Subcutaneous abdominal adipose tissue (tissue), 5 donors: Measurements from ENCODE around the gene VWA7.

Experiments used
- H3K27ac ChIP-seq: one replicate; pipeline ENCODE4 v1.7.0; 2013; ENCODE audit warnings: low read depth, mild to moderate bottlenecking, inconsistent platforms, low read length, moderate library complexity
- H3K27me3 ChIP-seq, 5 donors: one replicate each; pipeline ENCODE4 v1.7.0; 2013; ENCODE audit warnings: low read length in 5 of 5, inconsistent platforms in 1 of 5; ENCODE audit not compliant: control insufficient read depth in 5 of 5, insufficient read depth in 4 of 5
- H3K36me3 ChIP-seq, 5 donors: one replicate each; pipeline ENCODE4 v1.7.0; 2013; ENCODE audit warnings: low read length in 5 of 5; ENCODE audit not compliant: control insufficient read depth in 5 of 5, insufficient read depth in 5 of 5
- H3K4me1 ChIP-seq, 5 donors: one replicate each; pipeline ENCODE4 v1.7.0; 2013; ENCODE audit warnings: low read length in 5 of 5, mild to moderate bottlenecking in 3 of 5, moderate library complexity in 1 of 5; ENCODE audit not compliant: control insufficient read depth in 5 of 5, insufficient read depth in 5 of 5
- H3K4me3 ChIP-seq, 5 donors: one replicate each; pipeline ENCODE4 v1.7.0; 2013; ENCODE audit warnings: low read length in 5 of 5, low read depth in 1 of 5
- H3K9ac ChIP-seq, 5 donors: one replicate each; pipeline ENCODE4 v1.7.0; 2013; ENCODE audit warnings: low read length in 5 of 5, mild to moderate bottlenecking in 4 of 5, moderate library complexity in 3 of 5
- H3K9me3 ChIP-seq, 5 donors: one replicate each; pipeline ENCODE4 v1.7.0; 2013; ENCODE audit warnings: low read length in 5 of 5; ENCODE audit not compliant: control insufficient read depth in 5 of 5
- donor health status: healthy.
- donor health status: healthy.
- donor health status: healthy.
- donor health status: healthy.
- donor health status: healthy.

VWA7 gene

DNA sequence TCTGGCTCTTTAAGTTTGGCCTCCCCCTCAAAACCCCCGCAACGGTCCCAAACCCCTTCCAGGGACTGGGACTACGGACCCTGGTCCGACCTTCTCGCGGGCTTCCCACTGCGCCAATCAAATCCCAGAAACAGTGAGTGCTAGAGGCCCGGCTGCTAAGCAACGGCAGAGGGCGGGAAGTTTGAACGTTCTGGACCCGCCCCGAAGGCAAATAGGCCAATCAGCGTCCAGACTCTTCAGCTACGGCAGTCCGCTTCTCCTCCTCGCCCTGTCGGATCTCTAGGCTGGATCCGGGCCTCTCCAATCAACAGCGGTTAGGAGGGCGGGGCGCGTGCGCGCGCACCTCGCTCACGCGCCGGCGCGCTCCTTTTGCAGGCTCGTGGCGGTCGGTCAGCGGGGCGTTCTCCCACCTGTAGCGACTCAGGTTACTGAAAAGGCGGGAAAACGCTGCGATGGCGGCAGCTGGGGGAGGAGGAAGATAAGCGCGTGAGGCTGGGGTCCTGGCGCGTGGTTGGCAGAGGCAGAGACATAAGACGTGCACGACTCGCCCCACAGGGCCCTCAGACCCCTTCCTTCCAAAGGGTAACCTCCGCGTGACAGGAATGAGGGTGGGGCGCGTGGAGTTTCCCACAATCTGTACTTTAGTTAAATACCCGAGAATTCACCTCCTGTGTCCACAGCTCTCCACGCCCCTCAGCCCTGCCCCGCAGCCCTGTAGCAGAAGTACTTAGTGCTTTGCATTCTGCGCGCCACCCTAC lies 37.3 kb downstream of the VWA7 start, which contains the start of gene MSH5:
Gene MSH5, plus strand, starts transcription at position 367 of the 758 bp plus-strand sequence. CDS start 462 bp downstream, outside the sequence.
- Histone ChIP-seq H3K27ac (peak within 1 kb of the TSS; percentile 49), H3K27me3 (no peaks in the 10 kb centered on the region), H3K4me3 (peak within 1 kb of the TSS; percentile 80 to 94 (median 85)), H3K9ac (peak within 1 kb of the TSS; percentile 68 to 86 (median 76)), H3K4me1 (peaks cover 4 to 68% (median 49%) of the 10 kb centered on the region in 5 donors), H3K9me3 (no peaks in the 10 kb centered on the region), H3K36me3 (no peaks in the 10 kb centered on the region)

- peaks cover 9 to 84% (median 64%) of the 10 kb centered on the region in 5 donors for H3K4me1 ChIP-seq
- H3K36me3 ChIP-seq = peaks cover 0 to 13% (median 10%) of the 10 kb centered on the region in 5 donors
- H3K9ac ChIP-seq = peak overlapping the region in 4 of 5 donors; percentile 21 to 48 (median 34)
- peak overlapping the region; percentile 100 for H3K27ac ChIP-seq
- H3K4me3 ChIP-seq = peak overlapping the region in 4 of 5 donors; percentile 19 to 97 (median 32)
- H3K9me3 ChIP-seq = no peaks in the 10 kb centered on the region
- H3K27me3 ChIP-seq = no peaks in the 10 kb centered on the region
Measured at GRCh38 chr6:31737991-31738979, 38.8 kb downstream of the VWA7 start.

DNA sequence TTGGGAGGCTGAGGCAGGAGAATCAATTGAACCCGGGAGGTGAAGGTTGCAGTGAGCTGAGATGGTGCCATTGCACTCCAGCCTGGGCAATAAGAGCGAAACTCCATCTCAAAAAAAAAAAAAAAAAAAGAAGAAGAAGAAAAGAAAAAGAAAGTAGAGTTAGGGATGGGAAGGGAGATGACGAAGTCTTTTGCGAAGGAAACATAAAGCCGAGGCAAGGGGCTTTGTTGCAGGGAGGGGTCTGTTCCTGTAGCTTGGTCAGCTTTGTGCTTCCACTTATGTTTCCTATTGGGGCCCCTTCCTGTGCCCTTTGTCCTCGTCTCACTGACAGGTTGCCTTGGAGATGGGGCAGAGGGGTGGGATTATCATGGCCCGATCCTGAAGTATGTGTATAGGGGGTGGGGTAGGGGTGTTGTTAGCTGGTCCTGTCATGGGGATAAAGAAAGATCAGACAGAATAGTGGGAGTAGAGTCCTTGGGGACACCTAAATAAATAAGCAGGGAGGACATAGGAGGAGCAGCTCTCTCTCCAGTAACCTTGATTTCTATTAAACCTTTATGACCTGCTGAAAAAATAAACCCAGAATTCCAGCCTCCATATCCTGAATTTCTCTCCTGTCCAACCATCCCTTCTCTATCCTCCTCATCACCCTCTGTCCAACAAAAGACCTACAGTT lies 39.7 kb downstream of the VWA7 start:
- Histone ChIP-seq H3K27me3 (no peaks in the 10 kb centered on the region), H3K27ac (peak overlapping the region; percentile 100), H3K36me3 (peaks cover 0 to 19% (median 15%) of the 10 kb centered on the region in 5 donors), H3K4me3 (peak overlapping the region in 4 of 5 donors; percentile 19 to 97 (median 88)), H3K4me1 (peaks cover 9 to 87% (median 68%) of the 10 kb centered on the region in 5 donors), H3K9ac (peak overlapping the region in 3 of 5 donors; percentile 23 to 48 (median 42)), H3K9me3 (no peaks in the 10 kb centered on the region)

DNA sequence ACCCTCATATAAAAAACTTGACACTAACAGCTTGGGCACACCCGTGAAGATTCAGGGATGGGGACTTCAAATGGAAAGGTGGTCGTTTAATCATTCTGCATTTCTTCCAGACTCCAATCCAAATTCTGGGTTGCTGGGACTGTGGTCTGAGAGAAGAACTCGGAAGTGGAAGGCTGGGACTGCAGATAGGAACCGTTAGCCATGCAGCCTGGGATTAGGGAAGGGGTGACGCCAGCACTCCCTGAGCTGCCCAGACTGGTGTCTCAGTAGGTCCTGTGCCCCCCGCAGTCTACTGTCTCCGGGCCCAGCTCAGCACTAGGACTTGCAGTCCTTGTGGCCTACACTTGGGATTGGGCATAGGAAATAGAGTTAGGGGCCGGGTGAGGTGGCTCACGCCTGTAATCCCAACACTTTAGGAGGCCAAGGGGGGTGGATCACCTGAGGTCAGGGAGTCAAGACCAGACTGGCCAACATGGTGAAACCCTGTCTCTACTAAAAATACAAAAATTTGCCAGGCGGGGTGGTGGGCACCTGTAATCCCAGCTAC lies 40.3 kb downstream of the VWA7 start:
- Histone ChIP-seq H3K27ac (peak overlapping the region; percentile 100), H3K27me3 (no peaks in the 10 kb centered on the region), H3K36me3 (peaks cover 3 to 25% (median 21%) of the 10 kb centered on the region in 5 donors), H3K9me3 (no peaks in the 10 kb centered on the region), H3K9ac (peak overlapping the region in 4 of 5 donors; percentile 71 to 100 (median 98)), H3K4me1 (peaks cover 9 to 87% (median 71%) of the 10 kb centered on the region in 5 donors), H3K4me3 (peak overlapping the region; percentile 80 to 98 (median 93))

DNA sequence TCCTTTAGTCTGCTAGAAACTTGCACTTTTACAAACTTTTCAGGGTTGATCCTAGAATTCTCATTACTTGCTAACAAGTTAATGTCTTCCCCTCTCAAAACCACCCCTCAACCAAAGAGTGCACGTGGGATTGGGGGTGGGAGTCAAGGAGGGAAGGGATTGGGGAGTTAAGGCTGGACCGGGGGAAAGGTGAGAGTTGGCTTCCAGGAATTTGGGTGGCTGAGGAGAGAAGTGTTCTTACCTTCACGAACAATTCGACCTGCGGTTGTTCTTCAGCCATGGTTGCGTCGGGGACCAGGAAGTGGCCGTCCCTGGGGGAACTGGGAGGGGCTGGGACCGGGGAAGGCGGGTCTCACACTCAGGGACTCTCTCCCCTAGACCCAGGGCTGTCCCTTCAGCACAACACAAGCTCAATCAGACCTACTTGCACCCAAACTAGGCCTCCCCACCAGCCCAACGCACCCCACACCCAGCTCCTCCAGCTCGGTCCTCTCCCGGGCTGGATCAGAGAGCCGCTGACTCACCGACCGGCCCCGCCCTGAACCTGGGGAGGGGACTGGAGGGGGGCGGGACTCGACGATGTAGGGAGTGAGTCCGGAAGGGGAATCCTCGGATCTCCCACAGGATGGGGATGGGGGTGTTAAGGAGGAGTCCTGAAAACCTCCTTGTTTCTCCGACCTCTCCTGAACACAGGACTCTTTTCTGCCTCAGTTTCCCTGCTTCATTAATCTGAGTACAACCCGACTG lies 40.9 kb downstream of the VWA7 start, which contains the start of gene CLIC1:
Gene CLIC1, minus strand, starts transcription at position 510 of the 747 bp plus-strand sequence. Its CDS starts 230 bp downstream, at position 280.
- Histone ChIP-seq H3K27ac (peak within 1 kb of the TSS; percentile 100), H3K4me3 (peak within 1 kb of the TSS; percentile 80 to 98 (median 93)), H3K4me1 (peaks cover 13 to 86% (median 71%) of the 10 kb centered on the region in 5 donors), H3K27me3 (no peaks in the 10 kb centered on the region), H3K36me3 (peaks cover 7 to 32% (median 27%) of the 10 kb centered on the region in 5 donors), H3K9ac (peak within 1 kb of the TSS; percentile 97 to 100 (median 98)), H3K9me3 (no peaks in the 10 kb centered on the region)

GRCh38 chr6:31734821-31735406 lies 42.2 kb downstream of the VWA7 start:
- H3K4me3 ChIP-seq = peak overlapping the region; percentile 80 to 98 (median 93)
- H3K4me1 ChIP-seq = peaks cover 13 to 86% (median 68%) of the 10 kb centered on the region in 5 donors
- H3K36me3 ChIP-seq = peaks cover 7 to 37% (median 31%) of the 10 kb centered on the region in 5 donors
- peak overlapping the region; percentile 97 to 100 (median 98) for H3K9ac ChIP-seq
- H3K27ac ChIP-seq = peak overlapping the region; percentile 100
- no peaks in the 10 kb centered on the region for H3K27me3 ChIP-seq
- H3K9me3 ChIP-seq = no peaks in the 10 kb centered on the region

DNA sequence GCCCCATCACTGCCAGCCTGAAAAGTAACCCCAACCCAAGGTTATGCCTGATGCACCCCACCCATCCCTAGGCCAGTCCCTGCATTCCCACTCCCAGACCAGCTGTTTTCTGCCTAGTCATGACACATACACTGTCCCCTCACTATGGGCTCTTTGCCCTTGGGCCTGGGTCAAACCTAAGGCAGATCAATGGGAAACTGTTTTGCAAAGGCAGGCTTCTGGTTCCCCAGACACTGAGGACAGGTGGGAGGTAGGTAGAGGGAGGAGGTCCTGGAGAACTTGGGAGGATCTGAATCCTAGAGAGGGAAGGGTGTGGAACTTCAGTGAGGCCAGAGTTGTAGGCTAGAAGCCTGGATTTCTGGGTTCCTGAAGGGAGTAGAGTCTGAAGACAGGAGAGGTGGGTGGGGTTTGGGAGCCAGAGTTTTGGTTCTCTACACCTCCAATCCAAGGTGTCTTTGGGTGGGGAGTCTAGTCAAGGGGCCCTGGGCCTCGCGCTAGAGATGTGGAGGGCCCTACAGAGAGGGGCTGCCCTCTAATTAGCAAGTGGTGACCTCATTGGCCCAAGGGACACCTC lies 42.8 kb downstream of the VWA7 start:
- H3K4me1 ChIP-seq = peaks cover 13 to 80% (median 64%) of the 10 kb centered on the region in 5 donors
- peak overlapping the region; percentile 97 to 100 (median 98) for H3K9ac ChIP-seq
- H3K27me3 ChIP-seq = no peaks in the 10 kb centered on the region
- H3K4me3 ChIP-seq = peak overlapping the region; percentile 80 to 98 (median 93)
- peak overlapping the region; percentile 100 for H3K27ac ChIP-seq
- peaks cover 7 to 37% (median 31%) of the 10 kb centered on the region in 5 donors for H3K36me3 ChIP-seq
- H3K9me3 ChIP-seq = no peaks in the 10 kb centered on the region

DNA sequence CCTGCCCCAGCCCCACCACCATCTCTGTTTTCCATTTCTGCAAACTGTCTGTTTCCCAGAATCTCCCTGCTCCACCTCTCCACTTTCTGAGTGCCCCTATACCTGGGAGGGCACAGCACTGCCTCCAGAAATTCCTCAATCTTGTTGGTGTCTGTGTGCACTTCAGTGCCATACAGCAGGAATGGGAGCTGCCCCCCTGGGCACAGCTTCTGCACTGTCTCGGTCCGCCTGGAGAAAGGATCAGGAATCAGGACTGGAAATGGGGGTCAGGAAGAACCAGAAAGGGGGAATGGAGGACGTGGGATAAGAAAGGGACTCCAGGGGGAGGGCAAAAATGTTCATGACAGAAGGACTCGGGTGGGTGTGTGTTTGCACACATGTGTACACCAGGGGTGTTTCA lies 43.4 kb downstream of the VWA7 start:
- peak overlapping the region in 4 of 5 donors; percentile 97 to 100 (median 98) for H3K9ac ChIP-seq
- no peaks in the 10 kb centered on the region for H3K27me3 ChIP-seq
- peaks cover 7 to 37% (median 31%) of the 10 kb centered on the region in 5 donors for H3K36me3 ChIP-seq
- peaks cover 13 to 80% (median 65%) of the 10 kb centered on the region in 5 donors for H3K4me1 ChIP-seq
- H3K4me3 ChIP-seq = peak overlapping the region in 4 of 5 donors; percentile 84 to 98 (median 95)
- H3K9me3 ChIP-seq = no peaks in the 10 kb centered on the region
- peak overlapping the region; percentile 100 for H3K27ac ChIP-seq
